Stimulated activated memory B cell treated with anti-CD40 and anti-IgM and Interleukin-4, amounts not matched to agents 10 μg/mL and 1 μg/mL and 100 μg/mL, for 72 hours (primary cell): Measurements from ENCODE around the gene PERP.
A peak's percentile ranks its signal among the peaks of the same experiment; 100 is the strongest.
"Not testable (repeated sequence)": the region's sequence is repeated elsewhere in the genome, so short reads cannot be mapped to it uniquely, and the experiment has no call there.

Source experiments
- ATAC-seq: fragments of 150-1000 bp; cut with Tn5 transposase; 2 replicates; pipeline ENCODE4 v1.10.0; 2021
- H3K27ac Mint-ChIP-seq: one replicate; pipeline ENCODE4 v1.8.0; 2022; ENCODE audit warnings: mild to moderate bottlenecking, mixed read lengths
- H3K27me3 Mint-ChIP-seq: one replicate; pipeline ENCODE4 v1.8.0; 2022; ENCODE audit warnings: mixed read lengths
- H3K36me3 Mint-ChIP-seq: one replicate; pipeline ENCODE4 v1.8.0; 2022; ENCODE audit warnings: mixed read lengths
- H3K4me1 Mint-ChIP-seq: one replicate; pipeline ENCODE4 v1.8.0; 2022; ENCODE audit warnings: mixed read lengths
- H3K4me3 Mint-ChIP-seq: one replicate; pipeline ENCODE4 v1.8.0; 2022; ENCODE audit warnings: mild to moderate bottlenecking, moderate library complexity, mixed read lengths
- H3K9me3 Mint-ChIP-seq: one replicate; pipeline ENCODE4 v1.8.0; 2022; ENCODE audit warnings: mixed read lengths

PERP gene

GRCh38 chr6:138107078-138107751, at the start of gene PERP:
TSS of gene PERP (minus strand) at chr6:138107419. CDS start at chr6:138107340, 79 bp downstream.
- H3K4me3 Mint-ChIP-seq, result peak within 1 kb of the TSS; percentile 90
- peak; percentile 91 for ATAC-seq
- H3K4me1 Mint-ChIP-seq, result peaks cover 20% of the 10 kb centered on the region
- no peaks in the 10 kb centered on the region for H3K9me3 Mint-ChIP-seq
- H3K27ac Mint-ChIP-seq, result peak within 1 kb of the TSS; percentile 68
- H3K27me3 Mint-ChIP-seq, result peaks cover 35% of the 10 kb centered on the region
- no peaks in the 10 kb centered on the region for H3K36me3 Mint-ChIP-seq

- H3K36me3 Mint-ChIP-seq, result no peaks in the 10 kb centered on the region
- no peak overlapping the region for H3K27ac Mint-ChIP-seq
- peaks cover 56% of the 10 kb centered on the region for H3K27me3 Mint-ChIP-seq
- no peak for ATAC-seq
- H3K4me1 Mint-ChIP-seq, result no peaks in the 10 kb centered on the region
- peaks cover 10% of the 10 kb centered on the region for H3K9me3 Mint-ChIP-seq
- H3K4me3 Mint-ChIP-seq, result no peak overlapping the region
These were observed 48.2 kb upstream of the PERP start for GRCh38 chr6:138155443-138155842.

GRCh38 chr6:138146544-138146943, 39.3 kb upstream of the PERP start:
- no peak for ATAC-seq
- no peaks in the 10 kb centered on the region for H3K36me3 Mint-ChIP-seq
- peaks cover 22% of the 10 kb centered on the region for H3K27me3 Mint-ChIP-seq
- H3K4me1 Mint-ChIP-seq, result peaks cover 6% of the 10 kb centered on the region
- H3K9me3 Mint-ChIP-seq, result peaks cover 8% of the 10 kb centered on the region
- H3K27ac Mint-ChIP-seq, result no peak overlapping the region
- no peak overlapping the region for H3K4me3 Mint-ChIP-seq

- peaks cover 8% of the 10 kb centered on the region for H3K9me3 Mint-ChIP-seq
These were observed 38.2 kb upstream of the PERP start for GRCh38 chr6:138145402-138145801.

GRCh38 chr6:138142806-138143205, 35.6 kb upstream of the PERP start:
- H3K4me1 Mint-ChIP-seq, result peaks cover 6% of the 10 kb centered on the region
- H3K27ac Mint-ChIP-seq, result no peak overlapping the region
- peaks cover 8% of the 10 kb centered on the region for H3K9me3 Mint-ChIP-seq
- H3K4me3 Mint-ChIP-seq, result no peak overlapping the region
- H3K36me3 Mint-ChIP-seq, result no peaks in the 10 kb centered on the region
- H3K27me3 Mint-ChIP-seq, result peaks cover 28% of the 10 kb centered on the region
- no peak for ATAC-seq

More at GRCh38 chr6:138145402-138145801, 38.2 kb upstream of the PERP start:
- peaks cover 6% of the 10 kb centered on the region for H3K4me1 Mint-ChIP-seq
- H3K4me3 Mint-ChIP-seq, result no peak overlapping the region
- H3K27ac Mint-ChIP-seq, result no peak overlapping the region
- peak; percentile 63 for ATAC-seq
- peaks cover 17% of the 10 kb centered on the region for H3K27me3 Mint-ChIP-seq
- no peaks in the 10 kb centered on the region for H3K36me3 Mint-ChIP-seq

- Mint-ChIP-seq H3K9me3 (peaks cover 2% of the 10 kb centered on the region), H3K27me3 (peaks cover 13% of the 10 kb centered on the region), H3K4me1 (no peaks in the 10 kb centered on the region), H3K36me3 (no peaks in the 10 kb centered on the region), H3K27ac (no peak overlapping the region), H3K4me3 (no peak overlapping the region)
- ATAC-seq, result no peak
These were observed 22.0 kb upstream of the PERP start for GRCh38 chr6:138129190-138129589.

- Mint-ChIP-seq H3K36me3 (no peaks in the 10 kb centered on the region), H3K27me3 (peaks cover 24% of the 10 kb centered on the region), H3K27ac (no peak overlapping the region), H3K9me3 (peaks cover 5% of the 10 kb centered on the region), H3K4me3 (no peak overlapping the region), H3K4me1 (no peaks in the 10 kb centered on the region)
- no peak for ATAC-seq
These were observed 20.9 kb upstream of the PERP start for GRCh38 chr6:138128096-138128495.

GRCh38 chr6:138124096-138124495, 16.9 kb upstream of the PERP start:
- H3K27ac Mint-ChIP-seq, result no peak overlapping the region
- H3K4me1 Mint-ChIP-seq, result no peaks in the 10 kb centered on the region
- H3K4me3 Mint-ChIP-seq, result no peak overlapping the region
- H3K9me3 Mint-ChIP-seq, result peaks cover 8% of the 10 kb centered on the region
- H3K36me3 Mint-ChIP-seq, result no peaks in the 10 kb centered on the region
- peaks cover 39% of the 10 kb centered on the region for H3K27me3 Mint-ChIP-seq
- no peak for ATAC-seq

- peaks cover 43% of the 10 kb centered on the region for H3K27me3 Mint-ChIP-seq
- H3K9me3 Mint-ChIP-seq, result peaks cover 8% of the 10 kb centered on the region
These were observed 12.8 kb upstream of the PERP start for GRCh38 chr6:138119976-138120375.

GRCh38 chr6:138119229-138119628, 12.0 kb upstream of the PERP start:
- H3K27ac Mint-ChIP-seq, H3K4me1 Mint-ChIP-seq, H3K4me3 Mint-ChIP-seq, H3K36me3 Mint-ChIP-seq, ATAC-seq, H3K9me3 Mint-ChIP-seq: not testable (repeated sequence)
- peaks cover 43% of the 10 kb centered on the region for H3K27me3 Mint-ChIP-seq

More at GRCh38 chr6:138119976-138120375, 12.8 kb upstream of the PERP start:
- H3K36me3 Mint-ChIP-seq, result no peaks in the 10 kb centered on the region
- no peak for ATAC-seq
- peaks cover 5% of the 10 kb centered on the region for H3K4me1 Mint-ChIP-seq
- no peak overlapping the region for H3K27ac Mint-ChIP-seq
- no peak overlapping the region for H3K4me3 Mint-ChIP-seq

GRCh38 chr6:138117376-138117914, 10.2 kb upstream of the PERP start:
- Mint-ChIP-seq H3K27me3 (peaks cover 32% of the 10 kb centered on the region), H3K36me3 (no peaks in the 10 kb centered on the region), H3K27ac (no peak overlapping the region), H3K9me3 (peaks cover 3% of the 10 kb centered on the region), H3K4me1 (peaks cover 5% of the 10 kb centered on the region), H3K4me3 (no peak overlapping the region)
- ATAC-seq, result no peak

GRCh38 chr6:138116661-138116999, 9.4 kb upstream of the PERP start:
- no peak for ATAC-seq
- H3K4me3 Mint-ChIP-seq, result no peak overlapping the region
- peaks cover 25% of the 10 kb centered on the region for H3K27me3 Mint-ChIP-seq
- peaks cover 5% of the 10 kb centered on the region for H3K4me1 Mint-ChIP-seq
- H3K9me3 Mint-ChIP-seq, result peaks cover 3% of the 10 kb centered on the region
- no peaks in the 10 kb centered on the region for H3K36me3 Mint-ChIP-seq
- no peak overlapping the region for H3K27ac Mint-ChIP-seq

- H3K27ac Mint-ChIP-seq, result no peak overlapping the region
- peaks cover 3% of the 10 kb centered on the region for H3K9me3 Mint-ChIP-seq
- peaks cover 23% of the 10 kb centered on the region for H3K27me3 Mint-ChIP-seq
- peaks cover 5% of the 10 kb centered on the region for H3K4me1 Mint-ChIP-seq
- no peaks in the 10 kb centered on the region for H3K36me3 Mint-ChIP-seq
- no peak overlapping the region for H3K4me3 Mint-ChIP-seq
- peak; percentile 75 for ATAC-seq
These were observed 8.8 kb upstream of the PERP start for GRCh38 chr6:138115877-138116660.

- Mint-ChIP-seq H3K36me3 (no peaks in the 10 kb centered on the region), H3K9me3 (peaks cover 3% of the 10 kb centered on the region), H3K27ac (no peak overlapping the region), H3K4me3 (no peak overlapping the region), H3K27me3 (peaks cover 23% of the 10 kb centered on the region), H3K4me1 (peaks cover 5% of the 10 kb centered on the region)
- no peak for ATAC-seq
These were observed 8.0 kb upstream of the PERP start for GRCh38 chr6:138115201-138115600.

- no peak overlapping the region for H3K27ac Mint-ChIP-seq
- H3K36me3 Mint-ChIP-seq, result no peaks in the 10 kb centered on the region
- H3K9me3 Mint-ChIP-seq, result no peaks in the 10 kb centered on the region
- no peak overlapping the region for H3K4me3 Mint-ChIP-seq
- no peak for ATAC-seq
- peaks cover 23% of the 10 kb centered on the region for H3K27me3 Mint-ChIP-seq
- peaks cover 11% of the 10 kb centered on the region for H3K4me1 Mint-ChIP-seq
These were observed 6.5 kb upstream of the PERP start for GRCh38 chr6:138113588-138114210.
